ENCODE data around the gene DNASE1L1. TPM values are rescaled to one million over a fixed set of nuclear protein-coding genes. Genes with fewer than 3 reads are reported as not detected.

The DNASE1L1 gene
- total RNA-seq, 1 donor from 2014 or later, result 52.5 TPM

GRCh38 chrX:154419688-154420401, 10.8 kb upstream of the DNASE1L1 start:
- no peaks in the 10 kb centered on the region for H3K4me1 ChIP-seq
- no peak overlapping the region for H3K27ac ChIP-seq
- DNase-seq (ENCODE audit: low spot score in 2 of 2), result no peak
- H3K27me3 ChIP-seq, result no peaks in the 10 kb centered on the region
- TF ChIP-seq CTCF (IDR thresholded peaks at IDR 0.05), result no peak
- H3K9me3 ChIP-seq, result no peaks in the 10 kb centered on the region
- H3K36me3 ChIP-seq, result no peaks in the 10 kb centered on the region
- no peak overlapping the region for H3K4me3 ChIP-seq
- intact Hi-C loops (cut with DNase I), result no loop called here

- no peaks in the 10 kb centered on the region for H3K4me1 ChIP-seq
- H3K36me3 ChIP-seq, result peaks cover 0 to under 1% of the 10 kb centered on the region in 2 donors
- no peak overlapping the region for H3K4me3 ChIP-seq
- intact Hi-C loops (cut with DNase I), result no loop called here
- no peaks in the 10 kb centered on the region for H3K9me3 ChIP-seq
- no peaks in the 10 kb centered on the region for H3K27me3 ChIP-seq
- no peak for TF ChIP-seq CTCF (IDR thresholded peaks at IDR 0.05)
- no peak for DNase-seq (ENCODE audit: low spot score in 2 of 2)
- H3K27ac ChIP-seq, result no peak overlapping the region
These were observed 10.1 kb upstream of the DNASE1L1 start for GRCh38 chrX:154419189-154419588.

- DNase-seq (ENCODE audit: low spot score in 2 of 2), result no peak
- Histone ChIP-seq H3K9me3 (no peaks in the 10 kb centered on the region), H3K27me3 (no peaks in the 10 kb centered on the region), H3K4me1 (no peaks in the 10 kb centered on the region), H3K4me3 (no peak overlapping the region), H3K36me3 (peaks cover 0 to 3% of the 10 kb centered on the region in 2 donors), H3K27ac (no peak overlapping the region)
- intact Hi-C loops (cut with DNase I), result no loop called here
- TF ChIP-seq CTCF (IDR thresholded peaks at IDR 0.05), result no peak
These were observed 8.1 kb upstream of the DNASE1L1 start for GRCh38 chrX:154417157-154417556.

GRCh38 chrX:154413142-154413541, 4.1 kb upstream of the DNASE1L1 start:
- intact Hi-C loops (cut with DNase I), result loop anchor here (5.0 kb wide), 1 partner anchor 64 kb away; the partner anchor contains the start of gene LAGE3
- H3K27ac ChIP-seq, result peak overlapping the region in 1 of 2 donors; percentile 91

GRCh38 chrX:154412468-154412867, 3.4 kb upstream of the DNASE1L1 start:
- no peaks in the 10 kb centered on the region for H3K9me3 ChIP-seq
- H3K27ac ChIP-seq, result peak overlapping the region; percentile 89 to 91
- intact Hi-C loops (cut with DNase I), result loop anchor here (1.0 to 5.0 kb wide), 2 partner anchors 16 to 65 kb away; partner anchors contain the start of genes ATP6AP1 and LAGE3
- peak in 1 of 2 donors; percentile 73 for DNase-seq (ENCODE audit: low spot score in 2 of 2)
- peaks cover 0 to 9% of the 10 kb centered on the region in 2 donors for H3K4me1 ChIP-seq
- no peak for TF ChIP-seq CTCF (IDR thresholded peaks at IDR 0.05)
- peak overlapping the region; percentile 60 to 82 for H3K4me3 ChIP-seq
- H3K36me3 ChIP-seq, result peaks cover 0 to 3% of the 10 kb centered on the region in 2 donors
- H3K27me3 ChIP-seq, result no peaks in the 10 kb centered on the region

More at GRCh38 chrX:154413142-154413541, 4.1 kb upstream of the DNASE1L1 start:
- Histone ChIP-seq H3K27me3 (no peaks in the 10 kb centered on the region), H3K4me3 (no peak overlapping the region), H3K36me3 (peaks cover 0 to 3% of the 10 kb centered on the region in 2 donors), H3K9me3 (no peaks in the 10 kb centered on the region), H3K4me1 (peaks cover 0 to 7% of the 10 kb centered on the region in 2 donors)
- TF ChIP-seq CTCF (IDR thresholded peaks at IDR 0.05), result no peak
- no peak for DNase-seq (ENCODE audit: low spot score in 2 of 2)
